Ovary (tissue), 3 donors: ENCODE measurements around the gene CHD9.

ENCODE experiments used
- EP300 ChIP-seq: sonication (generic); formaldehyde crosslinking; IDR thresholded peaks from one replicate; pipeline ENCODE4 v1.6.1; 2017; ENCODE audit warnings: antibody characterized with exemption
- TF ChIP-seq, protein P1 (sequence below), 3 donors: fragments of 450-650 bp in 2 of 3; fragments of 200-600 bp in 1 of 3; IDR thresholded peaks; one replicate each; pipeline versions ENCODE4 v1.5.1 to v1.8.0; 2016 to 2022; ENCODE audit warnings: antibody characterized with exemption in 3 of 3, mild to moderate bottlenecking in 1 of 3
- donor health status: DM: no; HTN: no; CAD: no.

DNA sequence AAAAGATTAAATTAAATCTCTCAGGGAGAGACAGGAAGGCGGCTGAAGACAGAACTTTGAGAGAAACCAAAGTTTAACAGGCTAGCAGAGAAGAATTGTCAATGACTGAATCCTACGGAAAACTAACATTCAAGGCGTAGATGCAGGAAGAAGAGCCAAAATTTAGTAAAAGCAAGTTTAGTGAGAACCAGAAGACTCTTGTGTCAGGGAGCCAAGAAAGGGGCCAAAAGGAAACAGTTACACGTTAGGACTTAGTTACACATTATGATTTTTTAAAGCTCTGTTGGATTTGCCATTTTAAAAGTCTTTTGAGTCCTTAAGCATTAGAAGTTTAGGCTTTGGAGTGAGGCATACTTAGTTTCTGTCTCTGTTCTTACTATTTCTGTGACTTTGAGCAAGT is 164.6 kb downstream of the CHD9 start:
- TF ChIP-seq, protein P1, sequence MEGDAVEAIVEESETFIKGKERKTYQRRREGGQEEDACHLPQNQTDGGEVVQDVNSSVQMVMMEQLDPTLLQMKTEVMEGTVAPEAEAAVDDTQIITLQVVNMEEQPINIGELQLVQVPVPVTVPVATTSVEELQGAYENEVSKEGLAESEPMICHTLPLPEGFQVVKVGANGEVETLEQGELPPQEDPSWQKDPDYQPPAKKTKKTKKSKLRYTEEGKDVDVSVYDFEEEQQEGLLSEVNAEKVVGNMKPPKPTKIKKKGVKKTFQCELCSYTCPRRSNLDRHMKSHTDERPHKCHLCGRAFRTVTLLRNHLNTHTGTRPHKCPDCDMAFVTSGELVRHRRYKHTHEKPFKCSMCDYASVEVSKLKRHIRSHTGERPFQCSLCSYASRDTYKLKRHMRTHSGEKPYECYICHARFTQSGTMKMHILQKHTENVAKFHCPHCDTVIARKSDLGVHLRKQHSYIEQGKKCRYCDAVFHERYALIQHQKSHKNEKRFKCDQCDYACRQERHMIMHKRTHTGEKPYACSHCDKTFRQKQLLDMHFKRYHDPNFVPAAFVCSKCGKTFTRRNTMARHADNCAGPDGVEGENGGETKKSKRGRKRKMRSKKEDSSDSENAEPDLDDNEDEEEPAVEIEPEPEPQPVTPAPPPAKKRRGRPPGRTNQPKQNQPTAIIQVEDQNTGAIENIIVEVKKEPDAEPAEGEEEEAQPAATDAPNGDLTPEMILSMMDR (IDR thresholded peaks at IDR 0.05) = no peak
- no peak for TF ChIP-seq EP300
